H1 (cell line): ENCODE measurements around the gene RBBP6. TPM values are rescaled to one million over a fixed set of nuclear protein-coding genes. Genes with fewer than 3 reads are reported as not detected.

Experiments used
- CHD2 ChIP-seq: IDR thresholded peaks from 2 replicates; pipeline ENCODE4 v1.6.1; 2012; ENCODE audit warnings: low read length, improper control_type of control experiment
- HDAC2 ChIP-seq, 2 experiments: fragments of 300-600 bp in 1 of 2; sonication (generic) in 1 of 2; IDR thresholded peaks; 2 replicates each; pipeline ENCODE4 v1.6.1; 2011 to 2012; ENCODE audit warnings: low read depth in 2 of 2, low read length in 2 of 2, mild to moderate bottlenecking in 2 of 2, moderate library complexity in 2 of 2, borderline replicate concordance in 1 of 2, inconsistent platforms in 1 of 2
- HDAC6 ChIP-seq: IDR thresholded peaks from one replicate; pipeline ENCODE4 v1.7.1; 2012; ENCODE audit warnings: low read depth, mild to moderate bottlenecking, inconsistent platforms, low read length, moderate library complexity
- NANOG ChIP-seq: IDR thresholded peaks from 2 replicates; pipeline ENCODE4 v1.6.1; 2011; ENCODE audit warnings: low read length, low read depth, mild to moderate bottlenecking, inconsistent platforms; ENCODE audit not compliant: insufficient read depth, poor library complexity, severe bottlenecking
- NRF1 ChIP-seq: IDR thresholded peaks from 2 replicates; pipeline ENCODE4 v1.6.1; 2011; ENCODE audit warnings: mild to moderate bottlenecking, low read depth, low read length, improper control_type of control experiment
- RFX5 ChIP-seq: IDR thresholded peaks from 2 replicates; pipeline ENCODE4 v1.6.1; 2011; ENCODE audit warnings: low read depth, low read length, improper control_type of control experiment, borderline replicate concordance
- SIN3A ChIP-seq, 2 experiments: IDR thresholded peaks in 1 of 2; conservative IDR thresholded peaks in 1 of 2; 2 replicates each; pipeline ENCODE4 v1.6.1; 2011 to 2012; ENCODE audit warnings: low read length in 2 of 2, improper control_type of control experiment in 1 of 2, low read depth in 1 of 2, mild to moderate bottlenecking in 1 of 2
- SIRT6 ChIP-seq: IDR thresholded peaks from one replicate; pipeline ENCODE4 v1.7.1; 2012; ENCODE audit warnings: low read length, inconsistent platforms
- SIX5 ChIP-seq: IDR thresholded peaks from 2 replicates; pipeline ENCODE4 v1.6.1; 2011; ENCODE audit warnings: mild to moderate bottlenecking, low read depth, low read length
- TCF12 ChIP-seq: IDR thresholded peaks from 2 replicates; pipeline ENCODE4 v1.6.1; 2011; ENCODE audit warnings: low read depth, mild to moderate bottlenecking, low read length
- TEAD4 ChIP-seq: IDR thresholded peaks from 2 replicates; pipeline ENCODE4 v1.6.1; 2012; ENCODE audit warnings: low read depth, low read length, inconsistent platforms, mixed read lengths
- polyA plus RNA-seq, 7 experiments: library from polyadenylated mRNA; depleted of rRNA in 3 of 7; stranded (reverse) in 5 of 7; unstranded in 2 of 7; fragments of >200 nt in 5 of 7; fragments of 200-250 nt in 2 of 7; gene quantifications; 1 replicate in 5 of 7; 2 replicates in 1 of 7; 4 replicates in 1 of 7; pipeline versions ENCODE4 v1.2.1 to v1.2.3, GENCODE V29; 2011 to 2013; ENCODE audit warnings: missing spikeins in 2 of 7, mixed read lengths in 2 of 7
- total RNA-seq: library from RNA; stranded (reverse); fragmentation: NEBNext Ultra II Directional; extraction: Animal tissue kit (Norgen Biotek cat#: 25700); gene quantifications from 2 replicates; pipeline ENCODE4 v1.2.1, GENCODE V29; 2021
- TF ChIP-seq, protein P1 (sequence below): fragments of 300-600 bp; sonication (generic); IDR thresholded peaks from 2 replicates; pipeline ENCODE4 v1.7.1; 2012; ENCODE audit warnings: low read length, moderate library complexity, mild to moderate bottlenecking, inconsistent platforms; ENCODE audit not compliant: insufficient replicate concordance

RBBP6 gene
- total and polyA plus RNA-seq, 2 of the 8 experiments (the other 6 are each of a cell fraction or from before 2014, with no cell fraction given): 22.5 to 54.5 TPM

DNA sequence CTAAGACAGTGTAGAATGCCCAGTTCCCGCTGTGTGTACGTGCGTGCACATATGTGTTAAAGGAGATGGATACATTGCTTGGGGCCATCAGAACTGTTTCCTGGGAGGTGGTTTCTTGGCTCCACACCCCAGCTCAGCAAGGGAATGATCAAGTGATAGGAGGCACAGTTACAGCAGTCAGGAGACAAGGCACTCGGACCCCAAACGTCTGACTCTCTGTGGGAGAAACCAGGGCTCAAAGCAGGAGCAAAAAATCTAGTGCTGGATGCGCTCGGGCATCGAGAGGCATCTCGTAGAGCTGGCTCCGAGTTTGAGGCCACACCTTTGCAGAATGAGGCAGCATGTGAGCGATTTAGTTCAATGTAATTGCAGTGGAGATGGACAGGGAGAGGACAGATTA lies 71.9 kb downstream of the RBBP6 start (continued):
- TF ChIP-seq, protein P1, sequence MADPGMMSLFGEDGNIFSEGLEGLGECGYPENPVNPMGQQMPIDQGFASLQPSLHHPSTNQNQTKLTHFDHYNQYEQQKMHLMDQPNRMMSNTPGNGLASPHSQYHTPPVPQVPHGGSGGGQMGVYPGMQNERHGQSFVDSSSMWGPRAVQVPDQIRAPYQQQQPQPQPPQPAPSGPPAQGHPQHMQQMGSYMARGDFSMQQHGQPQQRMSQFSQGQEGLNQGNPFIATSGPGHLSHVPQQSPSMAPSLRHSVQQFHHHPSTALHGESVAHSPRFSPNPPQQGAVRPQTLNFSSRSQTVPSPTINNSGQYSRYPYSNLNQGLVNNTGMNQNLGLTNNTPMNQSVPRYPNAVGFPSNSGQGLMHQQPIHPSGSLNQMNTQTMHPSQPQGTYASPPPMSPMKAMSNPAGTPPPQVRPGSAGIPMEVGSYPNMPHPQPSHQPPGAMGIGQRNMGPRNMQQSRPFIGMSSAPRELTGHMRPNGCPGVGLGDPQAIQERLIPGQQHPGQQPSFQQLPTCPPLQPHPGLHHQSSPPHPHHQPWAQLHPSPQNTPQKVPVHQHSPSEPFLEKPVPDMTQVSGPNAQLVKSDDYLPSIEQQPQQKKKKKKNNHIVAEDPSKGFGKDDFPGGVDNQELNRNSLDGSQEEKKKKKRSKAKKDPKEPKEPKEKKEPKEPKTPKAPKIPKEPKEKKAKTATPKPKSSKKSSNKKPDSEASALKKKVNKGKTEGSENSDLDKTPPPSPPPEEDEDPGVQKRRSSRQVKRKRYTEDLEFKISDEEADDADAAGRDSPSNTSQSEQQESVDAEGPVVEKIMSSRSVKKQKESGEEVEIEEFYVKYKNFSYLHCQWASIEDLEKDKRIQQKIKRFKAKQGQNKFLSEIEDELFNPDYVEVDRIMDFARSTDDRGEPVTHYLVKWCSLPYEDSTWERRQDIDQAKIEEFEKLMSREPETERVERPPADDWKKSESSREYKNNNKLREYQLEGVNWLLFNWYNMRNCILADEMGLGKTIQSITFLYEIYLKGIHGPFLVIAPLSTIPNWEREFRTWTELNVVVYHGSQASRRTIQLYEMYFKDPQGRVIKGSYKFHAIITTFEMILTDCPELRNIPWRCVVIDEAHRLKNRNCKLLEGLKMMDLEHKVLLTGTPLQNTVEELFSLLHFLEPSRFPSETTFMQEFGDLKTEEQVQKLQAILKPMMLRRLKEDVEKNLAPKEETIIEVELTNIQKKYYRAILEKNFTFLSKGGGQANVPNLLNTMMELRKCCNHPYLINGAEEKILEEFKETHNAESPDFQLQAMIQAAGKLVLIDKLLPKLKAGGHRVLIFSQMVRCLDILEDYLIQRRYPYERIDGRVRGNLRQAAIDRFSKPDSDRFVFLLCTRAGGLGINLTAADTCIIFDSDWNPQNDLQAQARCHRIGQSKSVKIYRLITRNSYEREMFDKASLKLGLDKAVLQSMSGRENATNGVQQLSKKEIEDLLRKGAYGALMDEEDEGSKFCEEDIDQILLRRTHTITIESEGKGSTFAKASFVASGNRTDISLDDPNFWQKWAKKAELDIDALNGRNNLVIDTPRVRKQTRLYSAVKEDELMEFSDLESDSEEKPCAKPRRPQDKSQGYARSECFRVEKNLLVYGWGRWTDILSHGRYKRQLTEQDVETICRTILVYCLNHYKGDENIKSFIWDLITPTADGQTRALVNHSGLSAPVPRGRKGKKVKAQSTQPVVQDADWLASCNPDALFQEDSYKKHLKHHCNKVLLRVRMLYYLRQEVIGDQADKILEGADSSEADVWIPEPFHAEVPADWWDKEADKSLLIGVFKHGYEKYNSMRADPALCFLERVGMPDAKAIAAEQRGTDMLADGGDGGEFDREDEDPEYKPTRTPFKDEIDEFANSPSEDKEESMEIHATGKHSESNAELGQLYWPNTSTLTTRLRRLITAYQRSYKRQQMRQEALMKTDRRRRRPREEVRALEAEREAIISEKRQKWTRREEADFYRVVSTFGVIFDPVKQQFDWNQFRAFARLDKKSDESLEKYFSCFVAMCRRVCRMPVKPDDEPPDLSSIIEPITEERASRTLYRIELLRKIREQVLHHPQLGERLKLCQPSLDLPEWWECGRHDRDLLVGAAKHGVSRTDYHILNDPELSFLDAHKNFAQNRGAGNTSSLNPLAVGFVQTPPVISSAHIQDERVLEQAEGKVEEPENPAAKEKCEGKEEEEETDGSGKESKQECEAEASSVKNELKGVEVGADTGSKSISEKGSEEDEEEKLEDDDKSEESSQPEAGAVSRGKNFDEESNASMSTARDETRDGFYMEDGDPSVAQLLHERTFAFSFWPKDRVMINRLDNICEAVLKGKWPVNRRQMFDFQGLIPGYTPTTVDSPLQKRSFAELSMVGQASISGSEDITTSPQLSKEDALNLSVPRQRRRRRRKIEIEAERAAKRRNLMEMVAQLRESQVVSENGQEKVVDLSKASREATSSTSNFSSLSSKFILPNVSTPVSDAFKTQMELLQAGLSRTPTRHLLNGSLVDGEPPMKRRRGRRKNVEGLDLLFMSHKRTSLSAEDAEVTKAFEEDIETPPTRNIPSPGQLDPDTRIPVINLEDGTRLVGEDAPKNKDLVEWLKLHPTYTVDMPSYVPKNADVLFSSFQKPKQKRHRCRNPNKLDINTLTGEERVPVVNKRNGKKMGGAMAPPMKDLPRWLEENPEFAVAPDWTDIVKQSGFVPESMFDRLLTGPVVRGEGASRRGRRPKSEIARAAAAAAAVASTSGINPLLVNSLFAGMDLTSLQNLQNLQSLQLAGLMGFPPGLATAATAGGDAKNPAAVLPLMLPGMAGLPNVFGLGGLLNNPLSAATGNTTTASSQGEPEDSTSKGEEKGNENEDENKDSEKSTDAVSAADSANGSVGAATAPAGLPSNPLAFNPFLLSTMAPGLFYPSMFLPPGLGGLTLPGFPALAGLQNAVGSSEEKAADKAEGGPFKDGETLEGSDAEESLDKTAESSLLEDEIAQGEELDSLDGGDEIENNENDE: no peak
- TF ChIP-seq CHD2 (no peak), HDAC6 (no peak), TEAD4 (no peak), NANOG (no peak), TCF12 (no peak), NRF1 (no peak), SIX5 (no peak), SIN3A (conservative IDR thresholded peaks at IDR 0.05 in 1 of 2, IDR thresholded peaks at IDR 0.05 in 1 of 2; ENCODE audit: low read depth in 1 of 2, low read length in 2 of 2) (no peak), SIRT6 (no peak), HDAC2 (IDR thresholded peaks at IDR 0.05; ENCODE audit: borderline replicate concordance in 1 of 2, low read depth in 2 of 2, low read length in 2 of 2) (no peak), RFX5 (no peak)
